ENCODE measurements around the gene PHYKPL. TPM values are rescaled to one million over a fixed set of nuclear protein-coding genes. Genes with fewer than 3 reads are reported as not detected.
A peak's percentile ranks its signal among the peaks of the same experiment; 100 is the strongest.

PHYKPL gene
- total and polyA plus RNA-seq, 2 donors (not counting 3 experiments of a cell fraction or from before 2014, with no cell fraction given): 71.7 to 81.7 TPM

DNA sequence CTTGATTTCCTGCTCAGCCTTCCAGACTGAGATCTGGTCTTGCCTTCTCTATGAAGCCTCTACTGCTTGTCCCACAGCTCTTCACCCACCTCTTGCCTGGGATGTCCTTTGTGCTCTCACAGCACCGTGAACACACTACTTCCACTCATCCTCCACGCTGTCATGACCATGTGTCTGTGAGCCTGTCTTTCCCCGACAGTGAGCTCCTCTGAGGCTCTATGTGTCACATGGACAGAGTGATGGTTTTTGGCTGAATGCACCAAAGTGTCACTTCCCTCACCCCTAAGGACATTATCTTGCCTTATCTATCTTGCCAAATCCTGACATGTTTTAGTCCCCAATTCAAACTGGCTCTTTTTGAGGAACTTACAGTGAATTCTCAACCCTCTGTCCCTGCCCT lies 11.3 kb downstream of the PHYKPL start:
- no TSS peak for BruUV-seq (replicated peaks)
- TF ChIP-seq, protein P1, sequence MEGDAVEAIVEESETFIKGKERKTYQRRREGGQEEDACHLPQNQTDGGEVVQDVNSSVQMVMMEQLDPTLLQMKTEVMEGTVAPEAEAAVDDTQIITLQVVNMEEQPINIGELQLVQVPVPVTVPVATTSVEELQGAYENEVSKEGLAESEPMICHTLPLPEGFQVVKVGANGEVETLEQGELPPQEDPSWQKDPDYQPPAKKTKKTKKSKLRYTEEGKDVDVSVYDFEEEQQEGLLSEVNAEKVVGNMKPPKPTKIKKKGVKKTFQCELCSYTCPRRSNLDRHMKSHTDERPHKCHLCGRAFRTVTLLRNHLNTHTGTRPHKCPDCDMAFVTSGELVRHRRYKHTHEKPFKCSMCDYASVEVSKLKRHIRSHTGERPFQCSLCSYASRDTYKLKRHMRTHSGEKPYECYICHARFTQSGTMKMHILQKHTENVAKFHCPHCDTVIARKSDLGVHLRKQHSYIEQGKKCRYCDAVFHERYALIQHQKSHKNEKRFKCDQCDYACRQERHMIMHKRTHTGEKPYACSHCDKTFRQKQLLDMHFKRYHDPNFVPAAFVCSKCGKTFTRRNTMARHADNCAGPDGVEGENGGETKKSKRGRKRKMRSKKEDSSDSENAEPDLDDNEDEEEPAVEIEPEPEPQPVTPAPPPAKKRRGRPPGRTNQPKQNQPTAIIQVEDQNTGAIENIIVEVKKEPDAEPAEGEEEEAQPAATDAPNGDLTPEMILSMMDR (IDR thresholded peaks at IDR 0.05; ENCODE audit: extremely low read depth in 1 of 2, insufficient read depth in 1 of 2, low read depth in 1 of 2, low read length in 2 of 2): no peak
- no peak for TF ChIP-seq MYC (IDR thresholded peaks at IDR 0.05; ENCODE audit: low read depth, low read length)
- TF ChIP-seq GATA2 (IDR thresholded peaks at IDR 0.05; ENCODE audit: insufficient read depth, insufficient read length, low read depth, low read length): no peak
- no peak for TF ChIP-seq JUN (IDR thresholded peaks at IDR 0.05; ENCODE audit: borderline replicate concordance, insufficient read depth, insufficient read length, low read depth)
- no peak for TF ChIP-seq EZH2 (IDR thresholded peaks at IDR 0.05; ENCODE audit: borderline replicate concordance, low read depth, low read length, severe bottlenecking)
- TF ChIP-seq, protein P2, sequence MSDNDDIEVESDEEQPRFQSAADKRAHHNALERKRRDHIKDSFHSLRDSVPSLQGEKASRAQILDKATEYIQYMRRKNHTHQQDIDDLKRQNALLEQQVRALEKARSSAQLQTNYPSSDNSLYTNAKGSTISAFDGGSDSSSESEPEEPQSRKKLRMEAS (IDR thresholded peaks at IDR 0.05; ENCODE audit: insufficient read depth, insufficient read length): no peak
- peak; percentile 50 for TF ChIP-seq POLR2A (IDR thresholded peaks at IDR 0.05; ENCODE audit: low read depth, low read length)
- TF ChIP-seq POLR2AphosphoS5 (IDR thresholded peaks at IDR 0.05; ENCODE audit: insufficient read depth, low read depth, low read length): peak; percentile 27
- TF ChIP-seq FOS (IDR thresholded peaks at IDR 0.05; ENCODE audit: borderline replicate concordance, insufficient read depth, low read length): no peak
- Histone ChIP-seq H3K36me3 (ENCODE audit: control insufficient read depth in 2 of 2, extremely low read depth in 1 of 2, insufficient read depth in 2 of 2, low read length in 2 of 2) (peaks cover 7 to 18% of the 10 kb centered on the region in 2 experiments), H3K9me3 (replicated peaks; ENCODE audit: control insufficient read depth, insufficient read depth, low read length) (no peaks in the 10 kb centered on the region), H3K4me2 (ENCODE audit: insufficient read depth, low read length) (no peak overlapping the region), H3K9me1 (replicated peaks; ENCODE audit: control insufficient read depth, extremely low read depth, insufficient read depth, low read length) (no peaks in the 10 kb centered on the region), H3K9ac (replicated peaks; ENCODE audit: extremely low read depth, insufficient read depth, low read length) (no peak overlapping the region), H2AFZ (ENCODE audit: low read depth, low read length) (no peak overlapping the region), H3K27me3 (ENCODE audit: control insufficient read depth in 2 of 2, insufficient read depth in 2 of 2, low read length in 2 of 2) (no peaks in the 10 kb centered on the region), H3K27ac (ENCODE audit: insufficient read depth, low read depth, low read length) (no peak overlapping the region), H3K4me1 (ENCODE audit: control insufficient read depth, extremely low read depth, insufficient read depth, low read length) (no peaks in the 10 kb centered on the region), H4K20me1 (replicated peaks; ENCODE audit: control insufficient read depth, extremely low read depth, insufficient read depth, low read length) (no peaks in the 10 kb centered on the region), H3K79me2 (ENCODE audit: control insufficient read depth, insufficient read depth, low read length) (no peaks in the 10 kb centered on the region), H3K4me3 (replicated peaks in 1 of 3; ENCODE audit: insufficient read depth in 1 of 3, low read depth in 1 of 3, low read length in 3 of 3) (no peak overlapping the region)
- no peak for DNase-seq (ENCODE audit: low read depth, low spot score)
- dilution Hi-C loops (cut with MboI; ENCODE audit: extremely low pct_ligation_motif_present, low sequenced_read_pairs) (no loop called here), intact Hi-C loops (cut with micrococcal nuclease) (no loop called here)
- ChIA-PET POLR2A (no interaction called here), CTCF (interaction anchor here (1.1 kb wide), 2 partner anchors 9 to 14 kb away, joined by 3 read pairs; no protein-coding TSS in a partner anchor)
- FAIRE-seq: no peak
